ENCODE measurements around the gene TXNDC17. TPM values are rescaled to one million over a fixed set of nuclear protein-coding genes. Genes with fewer than 3 reads are reported as not detected.

The TXNDC17 gene
- total and polyA plus RNA-seq, 4 donors, result 33.1 to 255 (median 132) TPM

DNA sequence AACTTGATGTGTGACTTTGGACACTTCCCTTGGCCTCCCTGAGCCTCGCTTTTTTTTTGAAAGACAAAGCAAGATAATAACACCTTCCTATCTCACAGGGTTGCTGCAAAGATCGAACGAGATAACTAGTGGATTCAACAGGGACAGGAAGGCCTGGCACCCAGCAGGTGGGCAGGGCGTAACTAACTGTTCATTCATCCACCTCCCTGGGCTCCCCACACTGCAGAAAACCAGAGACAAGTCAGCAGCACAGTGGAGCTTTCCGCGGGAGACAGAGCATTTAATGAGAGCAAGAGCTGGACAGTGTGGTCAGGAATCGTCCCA, 43.6 kb downstream of the TXNDC17 start:
- H3K4me3 ChIP-seq, result no peak overlapping the region
- 67 to 75% methylated on average over 7 of the region's 7 CpGs for WGBS, 2 donors
- no peaks in the 10 kb centered on the region for H3K36me3 ChIP-seq (ENCODE audit: control insufficient read depth in 4 of 4, insufficient read depth in 4 of 4, low read length in 4 of 4)
- no peak for ATAC-seq (ENCODE audit: insufficient read depth, low FRiP score)
- DNase-seq, result no peak
- H3K27ac ChIP-seq (ENCODE audit: low read depth in 1 of 2, low read length in 1 of 2), result no peak overlapping the region
- no peak overlapping the region for H3K9ac ChIP-seq (ENCODE audit: insufficient read depth in 1 of 2, low read length in 2 of 2)
- no peaks in the 10 kb centered on the region for H3K4me1 ChIP-seq (ENCODE audit: control insufficient read depth in 5 of 5, insufficient read depth in 5 of 5, low read length in 5 of 5)
- peaks cover 0 to 3% (median 0%) of the 10 kb centered on the region in 3 donors for H3K27me3 ChIP-seq (ENCODE audit: control insufficient read depth in 3 of 3, insufficient read depth in 3 of 3, low read length in 2 of 3)
- TF ChIP-seq, protein P1, sequence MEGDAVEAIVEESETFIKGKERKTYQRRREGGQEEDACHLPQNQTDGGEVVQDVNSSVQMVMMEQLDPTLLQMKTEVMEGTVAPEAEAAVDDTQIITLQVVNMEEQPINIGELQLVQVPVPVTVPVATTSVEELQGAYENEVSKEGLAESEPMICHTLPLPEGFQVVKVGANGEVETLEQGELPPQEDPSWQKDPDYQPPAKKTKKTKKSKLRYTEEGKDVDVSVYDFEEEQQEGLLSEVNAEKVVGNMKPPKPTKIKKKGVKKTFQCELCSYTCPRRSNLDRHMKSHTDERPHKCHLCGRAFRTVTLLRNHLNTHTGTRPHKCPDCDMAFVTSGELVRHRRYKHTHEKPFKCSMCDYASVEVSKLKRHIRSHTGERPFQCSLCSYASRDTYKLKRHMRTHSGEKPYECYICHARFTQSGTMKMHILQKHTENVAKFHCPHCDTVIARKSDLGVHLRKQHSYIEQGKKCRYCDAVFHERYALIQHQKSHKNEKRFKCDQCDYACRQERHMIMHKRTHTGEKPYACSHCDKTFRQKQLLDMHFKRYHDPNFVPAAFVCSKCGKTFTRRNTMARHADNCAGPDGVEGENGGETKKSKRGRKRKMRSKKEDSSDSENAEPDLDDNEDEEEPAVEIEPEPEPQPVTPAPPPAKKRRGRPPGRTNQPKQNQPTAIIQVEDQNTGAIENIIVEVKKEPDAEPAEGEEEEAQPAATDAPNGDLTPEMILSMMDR (IDR thresholded peaks at IDR 0.05; ENCODE audit: control extremely low read depth, extremely low read depth), result no peak
- no peaks in the 10 kb centered on the region for H3K9me3 ChIP-seq (ENCODE audit: control insufficient read depth in 4 of 4, insufficient read depth in 3 of 4, low read length in 3 of 4)

DNA sequence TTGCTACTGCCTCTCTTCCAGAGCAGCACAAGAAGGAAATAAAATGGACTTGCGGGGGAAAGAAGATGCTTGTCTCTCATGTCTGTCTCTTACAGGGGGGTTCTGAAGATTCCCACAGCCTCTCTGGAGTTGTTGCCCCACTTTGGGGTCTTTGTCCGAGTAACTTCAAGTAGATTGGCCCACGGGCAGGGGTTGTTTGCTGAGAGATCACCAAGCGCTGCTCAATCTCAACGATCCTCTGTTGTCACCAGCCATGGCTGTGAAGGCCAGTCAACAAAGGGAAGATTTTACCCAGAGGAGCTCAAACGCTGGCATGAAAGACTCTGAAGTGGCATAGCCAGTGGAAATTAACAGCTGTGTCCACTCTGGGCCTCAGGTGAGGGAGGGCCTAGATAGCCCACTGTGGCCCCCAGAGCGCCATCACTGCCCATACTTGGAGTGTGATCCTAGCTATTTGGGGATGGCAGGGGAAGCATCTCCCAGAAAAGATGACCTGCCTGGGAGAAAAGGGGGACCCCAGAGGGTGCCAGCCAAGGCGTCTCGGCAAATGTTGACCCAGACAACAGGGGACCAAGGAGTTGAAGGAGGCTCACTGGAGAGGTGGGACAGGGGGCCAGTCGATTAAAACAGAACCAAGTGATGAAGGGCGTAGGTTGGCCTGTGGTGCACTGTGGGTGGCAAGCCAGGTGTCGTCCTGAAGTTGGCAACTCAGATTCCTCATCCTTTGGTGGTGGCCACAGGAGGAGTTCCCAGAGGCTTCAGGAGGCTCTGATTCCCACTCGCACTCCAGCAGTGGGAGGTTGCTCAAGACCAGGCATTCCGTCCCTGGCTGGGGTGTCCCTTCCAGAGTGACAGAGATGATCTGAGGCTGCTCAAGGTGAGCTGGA, 44.3 kb downstream of the TXNDC17 start:
- WGBS, 2 donors, result 82 to 91% methylated on average over 14 of the region's 14 CpGs
- Histone ChIP-seq H3K4me1 (ENCODE audit: control insufficient read depth in 5 of 5, insufficient read depth in 5 of 5, low read length in 5 of 5) (no peaks in the 10 kb centered on the region), H3K36me3 (ENCODE audit: control insufficient read depth in 4 of 4, insufficient read depth in 4 of 4, low read length in 4 of 4) (no peaks in the 10 kb centered on the region), H3K27ac (ENCODE audit: low read depth in 1 of 2, low read length in 1 of 2) (no peak overlapping the region), H3K4me3 (no peak overlapping the region), H3K9ac (ENCODE audit: insufficient read depth in 1 of 2, low read length in 2 of 2) (no peak overlapping the region), H3K9me3 (ENCODE audit: control insufficient read depth in 4 of 4, insufficient read depth in 3 of 4, low read length in 3 of 4) (no peaks in the 10 kb centered on the region), H3K27me3 (ENCODE audit: control insufficient read depth in 3 of 3, insufficient read depth in 3 of 3, low read length in 2 of 3) (peaks cover 0 to 3% (median 0%) of the 10 kb centered on the region in 3 donors)
- TF ChIP-seq, protein P1 (IDR thresholded peaks at IDR 0.05; ENCODE audit: control extremely low read depth, extremely low read depth), result no peak
- ATAC-seq (ENCODE audit: insufficient read depth, low FRiP score), result no peak
- DNase-seq, result no peak

DNA sequence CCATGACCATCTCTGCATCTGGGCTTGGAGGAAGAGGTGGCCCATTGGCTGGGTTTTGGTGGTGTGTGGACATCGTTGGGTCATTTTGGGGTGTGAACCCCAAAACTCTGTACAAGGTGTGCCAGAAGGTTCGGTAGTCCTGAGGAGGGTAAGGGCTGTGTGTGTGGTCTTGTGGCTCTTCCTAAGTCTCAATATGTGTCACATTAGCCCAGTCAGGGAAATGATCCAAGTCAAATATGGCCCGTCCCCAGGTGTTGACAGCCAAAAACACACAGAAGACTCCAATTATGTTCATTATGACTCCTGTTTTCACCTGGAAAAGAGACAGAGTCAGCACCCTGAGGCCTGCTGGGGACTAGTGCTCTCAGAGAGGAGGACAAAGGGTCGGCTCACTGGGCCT, 45.2 kb downstream of the TXNDC17 start:
- Histone ChIP-seq H3K4me3 (no peak overlapping the region), H3K27me3 (ENCODE audit: control insufficient read depth in 3 of 3, insufficient read depth in 3 of 3, low read length in 2 of 3) (peaks cover 0 to 3% (median 0%) of the 10 kb centered on the region in 3 donors), H3K4me1 (ENCODE audit: control insufficient read depth in 5 of 5, insufficient read depth in 5 of 5, low read length in 5 of 5) (no peaks in the 10 kb centered on the region), H3K36me3 (ENCODE audit: control insufficient read depth in 4 of 4, insufficient read depth in 4 of 4, low read length in 4 of 4) (no peaks in the 10 kb centered on the region), H3K27ac (ENCODE audit: low read depth in 1 of 2, low read length in 1 of 2) (no peak overlapping the region), H3K9ac (ENCODE audit: insufficient read depth in 1 of 2, low read length in 2 of 2) (no peak overlapping the region), H3K9me3 (ENCODE audit: control insufficient read depth in 4 of 4, insufficient read depth in 3 of 4, low read length in 3 of 4) (no peaks in the 10 kb centered on the region)
- 89 to 93% methylated on average over 4 of the region's 4 CpGs for WGBS, 2 donors
- ATAC-seq (ENCODE audit: insufficient read depth, low FRiP score), result no peak
- TF ChIP-seq, protein P1 (IDR thresholded peaks at IDR 0.05; ENCODE audit: control extremely low read depth, extremely low read depth), result no peak
- no peak for DNase-seq
